Non-pigmented ciliary epithelial cell (primary cell): Measurements from ENCODE around the gene ALDH2.
"Not testable (repeated sequence)": the region's sequence is repeated elsewhere in the genome, so short reads cannot be mapped to it uniquely, and the experiment has no call there.

Source experiments
- DNase-seq: peaks from one replicate; pipeline ENCODE4 v3.0.0-alpha.2; 2010; ENCODE audit warnings: low read depth

ALDH2 gene

DNA sequence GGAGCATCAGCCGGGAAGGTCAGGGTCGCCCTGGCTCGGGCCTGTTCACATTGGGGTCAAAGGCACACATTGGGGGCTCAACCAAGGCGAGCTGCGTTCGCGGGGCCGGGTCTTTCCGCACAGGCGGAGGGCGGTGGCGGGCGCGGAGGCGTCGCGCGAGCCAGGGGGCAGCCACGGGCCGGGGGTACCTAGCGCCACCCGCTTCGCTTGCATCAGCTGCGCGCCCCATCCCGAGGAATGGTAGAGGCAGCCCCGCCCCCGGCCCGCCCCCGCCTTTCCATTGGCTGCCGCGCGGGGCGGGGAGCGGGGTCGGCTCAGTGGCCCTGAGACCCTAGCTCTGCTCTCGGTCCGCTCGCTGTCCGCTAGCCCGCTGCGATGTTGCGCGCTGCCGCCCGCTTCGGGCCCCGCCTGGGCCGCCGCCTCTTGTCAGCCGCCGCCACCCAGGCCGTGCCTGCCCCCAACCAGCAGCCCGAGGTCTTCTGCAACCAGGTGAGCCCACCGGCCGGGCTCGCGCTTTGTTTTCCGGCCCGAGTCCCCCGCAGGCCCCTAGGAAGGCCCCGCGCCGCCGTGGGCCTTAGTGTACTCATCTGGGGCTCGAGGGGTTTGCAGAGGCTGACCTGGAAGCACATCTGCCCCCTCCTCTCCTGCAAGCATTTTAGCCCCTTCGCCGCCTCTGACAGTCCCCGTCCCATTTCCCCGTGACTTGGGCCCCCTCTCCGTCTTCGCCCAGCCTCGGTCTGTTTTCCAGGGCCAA, at the start of gene ALDH2:
Gene ALDH2 (plus strand): TSS at position 326 of the 754 bp plus-strand sequence. CDS start 50 bp downstream, at position 376.
- no peak for DNase-seq

- not testable (repeated sequence) for DNase-seq
Observed at GRCh38 chr12:111719316-111719715, 47.4 kb upstream of the ALDH2 start.

- no peak for DNase-seq
Observed at GRCh38 chr12:111720457-111720856, 46.3 kb upstream of the ALDH2 start.

DNA sequence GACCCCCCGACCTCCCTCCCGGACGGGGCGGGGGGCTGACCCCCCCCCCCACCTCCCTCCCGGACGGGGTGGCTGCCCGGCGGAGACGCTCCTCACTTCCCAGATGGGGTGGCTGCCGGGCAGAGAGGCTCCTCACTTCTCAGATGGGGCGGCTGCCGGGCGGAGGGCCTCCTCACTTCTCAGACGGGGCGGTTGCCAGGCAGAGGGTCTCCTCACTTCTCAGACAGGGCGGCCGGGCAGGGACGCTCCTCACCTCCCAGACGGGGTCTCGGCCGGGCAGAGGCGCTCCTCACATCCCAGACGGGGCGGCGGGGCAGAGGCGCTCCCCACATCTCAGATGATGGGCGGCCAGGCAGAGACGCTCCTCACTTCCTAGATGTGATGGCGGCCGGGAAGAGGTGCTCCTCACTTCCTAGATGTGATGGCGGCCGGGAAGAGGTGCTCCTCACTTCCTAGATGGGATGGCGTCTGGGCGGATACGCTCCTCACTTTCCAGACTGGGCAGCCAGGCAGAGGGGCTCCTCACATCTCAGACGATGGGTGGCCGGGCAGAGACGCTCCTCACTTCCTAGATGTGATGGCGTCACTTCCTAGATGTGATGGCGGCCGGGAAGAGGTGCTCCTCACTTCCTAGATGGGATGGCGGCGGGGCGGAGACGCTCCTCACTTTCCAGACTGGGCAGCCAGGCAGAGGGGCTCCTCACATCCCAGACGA, 42.9 kb upstream of the ALDH2 start:
- not testable (repeated sequence) for DNase-seq

GRCh38 chr12:111728795-111729194, 37.9 kb upstream of the ALDH2 start:
- no peak for DNase-seq

DNA sequence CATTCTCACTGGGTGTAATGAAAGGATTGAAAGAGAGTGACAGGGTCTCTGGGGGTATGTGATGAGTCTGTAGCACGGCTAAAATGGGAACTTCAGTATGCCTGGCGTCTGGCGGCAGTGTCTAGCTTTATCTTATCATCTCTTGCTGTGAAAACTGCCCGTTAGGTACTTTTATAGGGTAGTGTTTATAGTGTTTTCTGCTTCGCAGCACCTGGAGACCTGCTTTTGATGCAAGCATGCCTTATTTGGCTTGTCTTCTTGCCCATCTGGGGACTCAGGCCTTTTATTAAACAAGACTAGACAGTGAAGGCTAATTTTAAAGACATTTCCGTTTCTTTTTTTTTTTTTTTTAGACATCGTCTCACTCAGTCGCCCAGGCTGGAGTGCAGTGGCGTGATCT, 36.3 kb upstream of the ALDH2 start:
- no peak for DNase-seq

GRCh38 chr12:111732786-111733185, 33.9 kb upstream of the ALDH2 start:
- DNase-seq = no peak

- no peak for DNase-seq
Observed at GRCh38 chr12:111733340-111733915, 33.3 kb upstream of the ALDH2 start.

DNA sequence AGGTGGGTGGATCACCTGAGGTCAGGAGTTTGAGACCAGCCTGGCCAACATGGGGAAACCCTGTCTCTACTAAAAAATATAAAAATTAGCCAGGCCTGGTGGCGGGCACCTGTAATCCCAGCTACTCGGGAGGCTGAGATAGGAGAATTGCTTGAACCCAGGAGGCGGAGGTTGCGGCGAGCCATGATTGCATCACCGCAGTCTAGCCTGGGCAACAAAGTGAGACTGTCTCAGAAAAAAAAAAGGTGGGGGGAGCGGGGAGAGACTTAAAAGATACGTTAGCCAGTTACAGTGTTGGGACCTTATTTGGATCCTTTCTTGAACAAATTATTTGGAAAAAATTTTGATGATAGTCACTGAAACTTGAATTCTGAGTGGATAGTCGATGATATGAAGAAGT, 27.2 kb upstream of the ALDH2 start:
- not testable (repeated sequence) for DNase-seq

- no peak for DNase-seq
Observed at GRCh38 chr12:111741235-111741812, 25.4 kb upstream of the ALDH2 start.

GRCh38 chr12:111745211-111745610, 21.5 kb upstream of the ALDH2 start:
- no peak for DNase-seq

- no peak for DNase-seq
Observed at GRCh38 chr12:111747333-111747732, 19.4 kb upstream of the ALDH2 start.

DNA sequence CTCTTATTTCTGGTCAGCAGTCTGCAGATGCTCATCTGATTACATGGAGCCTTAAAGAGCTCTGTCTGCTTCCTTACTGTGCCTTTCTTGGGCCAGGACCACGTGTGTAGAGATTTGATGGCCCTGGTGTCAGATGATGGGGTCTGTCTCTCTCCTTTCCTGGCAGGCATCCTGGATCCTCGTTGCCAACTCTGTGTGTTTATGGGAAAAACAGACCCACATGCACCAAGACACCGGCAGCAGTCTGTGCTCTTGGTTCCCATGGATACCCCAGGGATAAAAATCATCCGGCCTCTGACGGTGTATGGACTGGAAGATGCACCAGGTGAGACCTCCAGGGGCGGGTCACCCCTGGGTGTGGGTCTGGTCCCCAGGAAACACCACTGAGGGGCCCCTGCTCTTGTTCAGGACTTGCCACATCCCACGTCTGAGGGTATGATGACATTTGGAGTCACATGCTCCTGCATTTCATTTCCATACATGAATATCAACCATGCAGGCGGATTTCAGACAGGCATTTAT, 18.5 kb upstream of the ALDH2 start:
- DNase-seq = no peak

DNA sequence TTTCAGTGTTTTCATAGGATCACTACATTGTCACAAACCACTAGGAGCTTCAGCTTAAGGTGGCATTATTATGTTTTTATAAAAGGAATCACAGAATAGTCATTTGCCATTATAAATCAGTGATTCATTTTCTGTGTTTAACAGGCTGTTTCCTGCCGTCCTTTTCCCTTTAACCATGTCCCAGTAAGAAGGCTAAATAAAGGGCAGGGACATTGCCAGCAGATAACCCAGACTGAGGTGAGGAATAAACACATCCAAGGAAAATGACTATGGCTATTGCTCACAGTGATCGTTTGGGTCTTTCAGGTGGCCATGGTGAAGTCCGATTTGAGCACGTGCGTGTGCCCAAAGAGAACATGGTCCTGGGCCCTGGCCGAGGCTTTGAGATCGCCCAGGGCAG, 17.9 kb upstream of the ALDH2 start:
- no peak for DNase-seq

DNA sequence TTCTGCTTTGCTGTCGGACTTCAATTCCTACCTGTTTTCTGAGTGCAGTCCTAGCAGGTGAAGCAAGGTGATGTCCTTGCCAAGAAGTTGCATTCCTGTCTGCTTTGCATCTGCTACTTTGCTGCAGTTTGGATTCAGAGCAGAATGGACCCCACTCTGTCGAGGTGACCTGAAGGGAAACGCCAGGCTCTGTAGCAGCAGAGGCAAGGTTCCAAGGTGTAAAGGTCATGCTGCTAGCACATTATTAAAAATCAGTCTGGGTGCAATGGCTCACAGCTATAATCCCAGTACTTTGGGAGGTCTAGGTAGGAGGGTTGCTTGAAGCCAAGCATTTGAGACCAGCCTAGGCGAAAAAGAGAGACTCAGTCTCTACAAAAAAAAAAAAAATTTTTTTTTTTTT, 17.3 kb upstream of the ALDH2 start:
- DNase-seq = no peak

- no peak for DNase-seq
Observed at GRCh38 chr12:111753144-111753881, 13.4 kb upstream of the ALDH2 start.

DNA sequence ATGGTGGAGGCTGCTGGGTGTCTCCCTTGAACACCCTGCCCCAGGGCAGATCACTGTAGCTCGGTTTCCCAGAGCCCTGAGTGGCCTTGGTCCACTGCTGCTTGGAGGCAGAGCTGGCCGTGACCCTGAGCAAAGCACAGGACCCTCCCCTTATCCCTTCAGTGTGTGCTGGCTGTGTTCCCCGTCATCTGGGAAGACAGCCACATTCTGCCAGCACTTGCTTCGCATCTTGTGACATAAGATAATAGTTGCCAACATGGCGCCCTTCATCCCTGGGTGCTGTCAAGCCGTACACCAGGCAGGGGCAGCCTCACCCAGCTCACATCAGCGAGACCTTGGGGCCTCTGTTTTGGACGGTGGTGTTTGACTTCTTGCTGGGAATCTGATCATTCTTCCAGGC, 12.1 kb upstream of the ALDH2 start:
- DNase-seq = no peak

DNA sequence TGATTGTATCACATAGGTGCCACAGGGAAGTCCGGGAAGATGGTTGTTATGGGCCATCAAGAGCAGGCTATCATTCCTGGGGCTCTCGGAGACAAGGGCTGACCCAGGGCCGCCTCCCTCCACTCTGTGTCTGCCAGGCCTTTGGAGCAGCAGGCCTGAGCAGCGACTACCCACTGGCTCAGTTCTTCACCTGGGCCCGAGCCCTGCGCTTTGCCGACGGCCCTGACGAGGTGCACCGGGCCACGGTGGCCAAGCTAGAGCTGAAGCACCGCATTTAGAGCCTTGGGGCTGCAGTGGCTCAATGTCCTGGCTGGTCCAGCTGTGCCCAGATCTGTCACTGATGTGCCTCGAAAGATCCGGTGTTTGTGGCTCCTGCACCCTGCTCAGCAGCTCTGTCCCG, 10.5 kb upstream of the ALDH2 start:
- no peak for DNase-seq

DNA sequence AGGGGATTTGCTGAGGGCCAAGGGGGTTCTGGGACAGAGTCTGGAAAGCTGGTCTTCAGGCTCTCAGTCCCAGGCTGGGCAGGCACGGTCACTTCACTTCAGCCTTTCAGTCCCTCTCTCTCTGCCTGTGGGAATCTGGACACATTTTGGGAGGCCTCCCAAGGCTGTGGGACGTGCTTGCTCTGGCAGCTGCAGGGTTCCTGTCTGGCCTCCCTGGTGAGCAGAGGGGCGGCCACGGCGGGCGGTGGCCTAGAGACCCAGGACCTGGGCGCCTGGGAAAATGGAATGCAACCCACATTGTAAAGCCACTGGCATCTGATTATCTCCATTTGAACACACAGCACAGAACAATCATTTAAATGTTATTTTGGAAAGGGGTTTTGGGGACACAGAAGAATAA, 10.1 kb upstream of the ALDH2 start:
- DNase-seq = no peak

GRCh38 chr12:111757361-111758119, 9.2 kb upstream of the ALDH2 start:
- no peak for DNase-seq

DNA sequence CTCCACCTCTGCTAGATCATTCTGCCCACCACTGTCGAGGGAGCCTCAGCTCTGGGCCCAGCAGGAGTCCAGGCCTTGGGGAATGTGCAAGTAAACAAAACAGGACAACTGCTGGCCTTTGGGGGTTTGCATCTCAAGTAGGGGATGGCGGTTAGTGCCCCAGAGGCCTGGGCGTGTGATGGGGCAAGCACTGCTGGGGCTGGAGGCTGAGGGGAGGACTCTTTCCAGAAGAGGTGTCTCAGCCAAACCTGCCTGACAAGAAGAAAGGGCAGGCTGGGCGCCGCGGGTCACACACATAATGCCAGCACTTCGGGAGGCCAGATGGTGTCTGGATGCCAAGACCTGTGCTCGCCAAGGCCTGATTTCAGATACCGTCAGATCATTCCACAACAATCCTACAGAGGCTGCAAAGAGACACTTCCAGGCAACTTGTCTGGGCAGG, 8.6 kb upstream of the ALDH2 start:
- no peak for DNase-seq
